GM18507 (cell line): ENCODE data around the gene GABRB2.
A peak's percentile ranks its signal among the peaks of the same experiment; 100 is the strongest.

Experiments used
- DNase-seq: peaks from one replicate; pipeline ENCODE4 v3.0.0; 2011; ENCODE audit warnings: low read depth; ENCODE audit not compliant: insufficient read length; ENCODE audit errors: extremely low spot score
- FAIRE-seq: peaks from 2 replicates; lab custom pipeline; 2011; peaks lifted over from hg19 to GRCh38; lab: Jason Lieb, UNC

The GABRB2 gene

GRCh38 chr5:161399996-161400562, 146.4 kb downstream of the GABRB2 start:
- FAIRE-seq (no peak), DNase-seq (no peak)

DNA sequence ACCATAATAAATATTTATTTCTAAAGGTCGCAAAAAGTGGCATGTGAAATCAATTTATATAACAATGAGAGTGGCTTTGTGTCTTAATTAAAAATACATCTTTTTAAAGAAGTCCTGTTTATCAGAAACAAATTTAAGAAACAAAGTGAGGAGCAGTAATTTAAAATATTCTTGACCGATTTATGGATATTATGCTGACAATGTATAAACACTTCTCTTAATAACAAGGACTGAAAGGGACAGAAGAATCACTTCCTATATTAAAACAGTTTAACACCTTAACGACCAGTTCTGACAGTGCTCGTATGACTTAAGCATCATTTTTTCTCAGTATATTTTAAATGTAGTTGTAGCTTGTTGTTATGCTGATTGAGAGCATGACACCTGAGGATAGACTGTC, 149.1 kb downstream of the GABRB2 start:
- FAIRE-seq (no peak), DNase-seq (no peak)

DNA sequence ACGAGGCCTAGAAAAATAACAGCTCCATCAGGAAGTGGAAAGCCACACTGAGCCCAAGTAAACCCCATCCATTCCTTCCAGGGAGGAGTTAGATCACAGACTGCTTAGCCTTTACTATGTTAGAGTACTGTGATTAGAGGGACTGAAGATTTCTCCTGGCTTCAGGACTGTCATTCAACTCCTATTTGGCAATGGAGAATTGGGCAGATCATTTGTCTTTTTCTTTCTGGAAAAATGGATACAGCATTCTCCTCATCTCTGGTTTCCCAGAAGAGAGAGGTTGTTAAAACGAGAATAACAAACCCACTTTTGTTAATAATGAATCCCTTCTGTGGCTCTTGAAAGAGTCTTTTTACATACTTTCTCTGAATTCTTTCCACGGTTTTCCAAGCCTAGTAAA, 150.4 kb downstream of the GABRB2 start:
- no peak for DNase-seq
- no peak for FAIRE-seq

- DNase-seq (no peak), FAIRE-seq (no peak)
Observed at GRCh38 chr5:161391724-161392123, 154.8 kb downstream of the GABRB2 start.

DNA sequence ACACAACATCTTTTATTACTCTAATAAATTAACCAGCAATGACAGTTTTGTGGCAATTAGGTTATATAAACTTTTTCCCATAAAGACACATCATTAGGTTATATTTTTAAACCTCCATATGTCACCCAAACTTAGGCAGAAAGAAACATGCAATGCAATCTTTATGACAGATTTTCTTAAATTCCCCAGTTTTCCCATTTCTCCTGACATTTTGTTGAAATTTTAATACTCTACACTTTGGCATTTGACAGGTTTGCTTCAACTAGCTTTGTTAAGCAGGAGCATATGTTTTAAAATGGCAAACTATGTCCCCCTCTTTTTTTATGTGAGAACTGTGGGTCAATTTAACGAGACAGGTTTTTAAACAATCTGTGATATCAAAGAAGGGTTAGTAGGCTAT, 155.5 kb downstream of the GABRB2 start:
- FAIRE-seq = no peak
- DNase-seq = no peak

DNA sequence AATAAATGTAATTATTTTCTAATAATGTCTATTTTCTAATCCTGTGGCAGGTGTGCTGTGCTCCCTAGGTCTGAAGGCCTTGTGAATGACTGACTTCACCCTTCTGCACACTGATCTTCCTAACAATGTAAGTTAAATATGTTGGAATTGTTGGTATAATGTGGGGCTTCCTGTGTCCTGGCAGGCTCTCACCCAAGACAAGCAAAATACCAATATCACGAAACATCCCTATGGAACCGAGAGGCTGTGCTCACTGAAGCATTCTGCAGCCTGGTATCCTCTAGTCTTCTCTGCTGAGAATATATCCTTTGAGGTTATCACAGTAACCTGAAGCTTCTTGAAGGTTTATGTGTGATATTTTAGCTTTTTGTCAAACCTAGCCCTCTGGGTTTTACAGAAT, 159.4 kb downstream of the GABRB2 start:
- no peak for FAIRE-seq

GRCh38 chr5:161385027-161385426, 161.5 kb downstream of the GABRB2 start:
- FAIRE-seq = no peak
- DNase-seq = no peak

More for the DNA sequence above, 159.4 kb downstream of the GABRB2 start:
- no peak for DNase-seq

- DNase-seq = no peak
- no peak for FAIRE-seq
Observed at GRCh38 chr5:161382685-161383084, 163.8 kb downstream of the GABRB2 start.

DNA sequence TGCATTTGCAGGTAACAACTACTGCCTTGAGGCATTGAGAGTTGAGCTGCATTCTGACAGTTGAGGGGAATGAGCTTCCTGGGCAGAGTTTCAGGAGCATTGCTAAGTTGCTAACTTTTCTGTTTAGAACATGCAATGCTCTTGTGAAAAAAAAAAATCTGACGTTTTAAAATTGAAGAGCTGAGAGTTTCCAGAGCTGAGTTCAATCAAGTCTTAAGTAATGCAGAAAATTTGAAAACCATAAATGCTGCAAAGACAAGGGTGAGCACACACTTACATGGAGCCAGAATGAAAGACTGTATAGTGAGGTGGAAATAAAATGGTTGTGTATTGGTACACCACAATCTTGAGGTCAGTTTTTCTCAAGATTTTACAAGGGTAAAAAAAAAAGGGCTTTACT, 166.0 kb downstream of the GABRB2 start:
- FAIRE-seq (no peak), DNase-seq (no peak)

DNA sequence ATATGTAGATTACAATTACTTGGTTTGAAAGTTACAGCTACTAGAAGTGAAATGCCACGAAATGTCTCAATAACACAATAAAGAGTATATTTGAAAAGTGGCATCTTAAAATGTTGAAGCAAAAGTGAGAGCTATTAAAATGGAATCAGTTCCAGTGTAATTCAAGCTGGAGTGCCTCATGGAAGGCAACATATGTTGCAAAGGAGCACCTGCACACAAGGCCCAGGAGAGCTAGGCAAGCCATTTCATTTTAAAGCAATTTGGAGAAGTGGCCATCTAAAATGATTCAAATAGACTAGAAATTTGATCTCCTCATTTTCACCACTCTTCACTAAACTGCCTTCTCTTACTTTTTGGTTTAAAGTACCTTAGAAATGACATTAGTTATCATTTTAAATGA, 167.8 kb downstream of the GABRB2 start:
- FAIRE-seq (no peak), DNase-seq (no peak)

GRCh38 chr5:161376034-161376433, 170.5 kb downstream of the GABRB2 start:
- DNase-seq (no peak), FAIRE-seq (no peak)

DNA sequence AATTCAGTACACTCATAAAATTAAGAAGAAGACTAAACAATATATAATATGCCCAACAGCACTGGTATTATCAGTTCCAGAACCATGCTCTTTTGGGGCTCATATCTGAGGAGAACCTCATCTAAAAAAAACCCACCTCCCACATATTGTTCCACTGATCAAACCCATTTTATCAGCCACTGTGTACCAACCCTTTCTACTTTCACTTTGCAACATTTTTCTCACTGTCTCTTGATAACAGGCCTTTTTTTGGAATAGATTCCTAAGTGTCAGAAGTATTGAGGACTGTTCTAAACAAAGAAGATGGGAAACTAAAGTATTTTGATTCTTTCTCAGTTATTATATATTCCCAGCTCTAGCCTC, 173.2 kb downstream of the GABRB2 start:
- FAIRE-seq (peak; percentile 12), DNase-seq (no peak)

DNA sequence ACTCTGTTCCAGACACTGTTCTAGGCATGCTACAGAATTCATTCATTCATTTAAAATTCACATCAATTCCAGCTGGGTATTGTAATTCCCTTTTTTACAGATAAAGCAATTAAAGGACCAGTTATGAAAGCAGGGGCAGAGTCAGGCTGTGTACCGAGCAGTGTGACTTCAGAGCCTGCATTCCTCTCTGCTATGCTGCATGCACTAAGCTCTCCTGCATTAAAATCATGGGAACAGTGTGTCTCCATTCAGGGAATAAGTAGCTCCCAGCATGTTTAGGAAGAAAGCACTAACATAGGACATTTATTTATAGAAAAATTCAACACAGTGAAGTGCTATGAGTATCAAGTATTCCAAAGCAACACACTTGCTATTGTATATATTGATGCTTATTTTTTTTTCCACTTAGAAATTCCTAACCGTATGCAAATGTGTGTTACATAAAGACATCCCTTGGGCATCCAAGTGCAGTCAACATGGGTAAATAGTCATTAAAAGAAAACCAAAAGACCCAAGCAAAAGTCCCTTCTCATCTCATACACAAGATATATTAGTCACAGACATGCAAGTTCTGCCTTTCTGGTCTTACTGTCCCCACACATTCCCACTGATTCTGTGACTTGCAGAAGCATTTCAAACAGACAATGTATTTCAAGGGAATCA, 173.7 kb downstream of the GABRB2 start:
- DNase-seq = no peak
- peak; percentile 26 for FAIRE-seq

- no peak for DNase-seq
- no peak for FAIRE-seq
Observed at GRCh38 chr5:161369022-161369421, 177.5 kb downstream of the GABRB2 start.

GRCh38 chr5:161358446-161358845, 188.1 kb downstream of the GABRB2 start:
- DNase-seq (no peak), FAIRE-seq (no peak)

DNA sequence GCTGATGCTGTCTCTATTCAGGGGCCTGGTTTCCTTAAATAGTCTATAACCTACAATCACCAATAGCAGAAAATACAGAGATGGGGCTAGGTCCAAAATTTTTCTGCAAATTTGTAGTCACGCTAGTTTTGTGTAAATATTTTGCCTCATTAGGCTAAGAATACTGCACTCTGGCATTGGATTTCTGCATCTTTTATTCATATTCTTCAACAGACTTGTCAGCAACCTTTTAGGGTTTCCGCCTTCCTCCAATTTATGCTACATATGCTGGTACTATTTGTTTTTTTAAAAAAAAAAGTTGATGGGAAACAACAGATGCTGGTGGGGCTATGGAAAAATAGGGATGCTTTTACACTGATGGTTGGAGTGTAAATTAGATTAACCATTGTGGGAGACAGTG, 202.3 kb downstream of the GABRB2 start:
- FAIRE-seq (no peak), DNase-seq (no peak)

DNA sequence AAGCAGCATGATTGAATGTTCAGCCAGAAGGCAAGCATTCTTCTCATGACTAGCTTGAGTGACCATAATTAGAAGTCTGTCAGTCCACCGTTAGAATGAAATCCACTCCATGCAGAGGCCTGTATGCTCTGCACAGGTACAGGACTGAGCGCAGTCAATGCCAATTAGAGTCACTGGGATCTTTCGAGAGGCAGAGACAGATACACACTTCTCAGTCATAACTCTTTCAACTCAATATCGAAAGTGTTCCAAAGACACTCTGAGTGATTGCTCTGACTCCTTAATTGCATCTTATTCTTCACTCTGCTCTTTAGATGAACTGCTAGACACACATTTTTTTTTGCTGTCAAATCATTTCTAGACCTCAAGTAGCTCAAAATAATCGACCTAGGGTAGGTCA, 203.6 kb downstream of the GABRB2 start:
- DNase-seq = no peak
- peak; percentile 26 for FAIRE-seq

GRCh38 chr5:161340012-161340411, 206.5 kb downstream of the GABRB2 start:
- DNase-seq (no peak), FAIRE-seq (no peak)

DNA sequence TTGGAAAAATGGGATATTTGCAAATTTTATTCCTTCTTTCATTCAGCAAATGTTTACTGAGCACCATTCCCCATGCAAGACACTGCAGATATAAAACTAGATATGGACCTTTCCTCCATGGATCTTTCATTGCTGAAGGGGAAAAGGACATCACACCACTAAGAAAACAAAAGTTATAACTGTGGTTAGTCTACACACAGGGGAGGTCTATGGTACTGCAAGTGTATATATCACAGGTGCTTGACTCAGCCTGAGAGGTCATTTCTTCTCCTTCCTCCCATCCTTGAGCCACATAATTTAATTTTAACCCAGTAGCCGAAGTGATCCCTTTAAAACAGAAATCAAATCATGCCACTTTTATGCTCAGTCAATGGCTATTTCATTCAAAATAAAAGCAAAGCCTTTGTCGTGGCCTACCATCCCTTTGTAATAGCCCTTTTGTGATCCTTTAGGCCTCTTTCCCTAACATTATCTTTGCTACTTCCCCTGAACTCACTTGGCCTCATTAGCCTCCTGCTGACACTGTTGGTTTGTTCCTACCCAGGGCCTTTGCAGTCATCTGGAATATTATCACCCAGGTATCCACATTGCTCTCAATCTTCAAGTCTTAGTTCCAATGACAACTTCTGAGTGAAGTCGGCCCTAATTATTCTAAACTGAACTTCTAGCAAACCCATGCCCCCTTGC, 213.2 kb downstream of the GABRB2 start:
- FAIRE-seq (no peak), DNase-seq (no peak)

DNA sequence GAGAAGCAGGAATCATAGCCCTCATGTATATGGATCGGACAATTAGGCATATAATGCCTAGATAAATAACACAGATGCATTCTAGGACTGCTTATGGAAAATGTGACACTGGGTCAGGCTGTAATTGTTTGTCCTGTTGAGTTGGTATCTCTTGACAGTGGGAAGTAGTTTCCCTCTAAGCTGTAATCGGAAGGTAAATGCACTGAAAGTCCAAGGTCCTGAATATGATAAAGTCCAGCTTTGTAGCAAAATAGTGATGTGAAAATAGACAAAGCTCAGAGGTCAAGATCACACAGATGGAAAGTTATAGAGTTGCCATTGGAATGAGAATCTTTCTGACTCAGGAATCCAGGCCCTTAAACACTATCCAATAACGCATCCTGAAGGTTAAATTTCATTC, 214.2 kb downstream of the GABRB2 start:
- FAIRE-seq (no peak), DNase-seq (no peak)

- FAIRE-seq (peak; percentile 24), DNase-seq (no peak)
Observed at GRCh38 chr5:161314033-161314432, 232.5 kb downstream of the GABRB2 start.
